ENCODE results near the gene ACOT12. TPM values are rescaled to one million over a fixed set of nuclear protein-coding genes. Genes with fewer than 3 reads are reported as not detected.

ACOT12 gene
- total RNA-seq, 1 donor from 2014 or later = not detected

DNA sequence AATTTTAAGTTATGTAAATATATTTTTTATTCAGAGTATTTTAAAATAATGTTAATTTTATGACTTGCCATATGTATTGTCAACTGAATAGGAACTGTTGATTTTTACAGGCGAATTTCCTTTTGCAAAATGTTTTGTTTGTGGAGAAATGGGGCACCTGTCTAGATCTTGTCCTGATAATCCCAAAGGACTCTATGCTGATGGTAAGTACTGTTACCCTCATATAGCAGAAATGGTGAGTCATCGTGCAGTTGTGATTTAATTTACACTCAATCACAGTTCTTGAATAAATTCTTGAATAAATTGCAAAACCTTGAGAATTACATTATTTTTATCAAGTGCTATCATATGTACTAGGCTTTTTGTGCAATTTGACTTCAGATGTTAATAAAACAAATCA lies 85.1 kb downstream of the ACOT12 start:
- no peaks in the 10 kb centered on the region for H3K9me3 ChIP-seq (replicated peaks)
- DNase-seq = no peak
- peaks cover 58% of the 10 kb centered on the region for H3K36me3 ChIP-seq
- H3K4me3 ChIP-seq = no peak overlapping the region
- no peak overlapping the region for H3K27ac ChIP-seq (replicated peaks)
- no peak for TF ChIP-seq CTCF (IDR thresholded peaks at IDR 0.05; ENCODE audit: borderline replicate concordance)
- H3K4me1 ChIP-seq = no peaks in the 10 kb centered on the region
- intact Hi-C loops (cut with micrococcal nuclease) = no loop called here
- no peaks in the 10 kb centered on the region for H3K27me3 ChIP-seq (ENCODE audit: low read depth)

DNA sequence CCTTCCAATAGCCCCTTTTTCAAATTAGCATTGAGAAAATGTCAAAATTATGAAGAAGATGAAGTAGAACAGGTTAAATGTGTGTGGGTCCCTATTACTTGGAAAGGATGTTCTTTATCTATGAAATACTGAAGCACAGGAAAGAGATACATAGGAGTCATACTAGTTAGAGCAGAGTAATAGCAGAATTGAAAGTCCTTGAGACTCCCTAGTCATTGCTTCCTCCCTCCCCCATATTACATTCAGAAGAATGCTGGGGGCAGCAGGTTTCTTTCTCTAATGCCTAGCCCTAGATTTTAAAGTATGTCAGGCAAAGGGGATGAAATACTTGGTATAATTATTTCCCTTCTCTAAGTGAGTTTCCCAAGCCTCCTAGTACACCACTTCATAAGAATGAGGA lies 88.1 kb downstream of the ACOT12 start:
- Histone ChIP-seq H3K4me1 (peaks cover 27% of the 10 kb centered on the region), H3K9me3 (replicated peaks) (no peaks in the 10 kb centered on the region), H3K27ac (replicated peaks) (no peak overlapping the region), H3K4me3 (no peak overlapping the region), H3K36me3 (peaks cover 27% of the 10 kb centered on the region), H3K27me3 (ENCODE audit: low read depth) (no peaks in the 10 kb centered on the region)
- DNase-seq = no peak
- no peak for TF ChIP-seq CTCF (IDR thresholded peaks at IDR 0.05; ENCODE audit: borderline replicate concordance)
- intact Hi-C loops (cut with micrococcal nuclease) = no loop called here

DNA sequence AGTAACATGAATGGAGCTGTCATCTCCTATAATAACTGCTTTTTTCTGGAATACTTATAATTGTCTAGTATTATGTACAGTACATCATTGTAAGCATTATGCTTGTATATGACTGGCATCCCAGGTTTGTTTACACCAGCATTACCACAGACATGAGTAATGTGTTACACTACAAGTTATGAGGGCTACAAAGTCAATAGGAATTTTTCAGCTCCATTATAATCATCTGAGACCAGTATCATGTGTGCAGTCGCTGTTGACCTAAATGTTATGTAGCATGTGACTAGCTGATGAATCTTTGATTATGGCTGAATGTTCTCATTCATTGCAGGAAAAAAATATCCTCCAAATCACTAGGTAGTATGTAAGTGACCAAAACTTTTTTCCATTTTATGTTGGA lies 90.4 kb downstream of the ACOT12 start:
- DNase-seq = no peak
- Histone ChIP-seq H3K4me3 (no peak overlapping the region), H3K9me3 (replicated peaks) (no peaks in the 10 kb centered on the region), H3K4me1 (peaks cover 49% of the 10 kb centered on the region), H3K27ac (replicated peaks) (no peak overlapping the region), H3K27me3 (ENCODE audit: low read depth) (no peaks in the 10 kb centered on the region), H3K36me3 (peaks cover 7% of the 10 kb centered on the region)
- intact Hi-C loops (cut with micrococcal nuclease) = no loop called here
- no peak for TF ChIP-seq CTCF (IDR thresholded peaks at IDR 0.05; ENCODE audit: borderline replicate concordance)

GRCh38 chr5:81302596-81302995 lies 91.3 kb downstream of the ACOT12 start:
- H3K27me3 ChIP-seq (ENCODE audit: low read depth) = no peaks in the 10 kb centered on the region

DNA sequence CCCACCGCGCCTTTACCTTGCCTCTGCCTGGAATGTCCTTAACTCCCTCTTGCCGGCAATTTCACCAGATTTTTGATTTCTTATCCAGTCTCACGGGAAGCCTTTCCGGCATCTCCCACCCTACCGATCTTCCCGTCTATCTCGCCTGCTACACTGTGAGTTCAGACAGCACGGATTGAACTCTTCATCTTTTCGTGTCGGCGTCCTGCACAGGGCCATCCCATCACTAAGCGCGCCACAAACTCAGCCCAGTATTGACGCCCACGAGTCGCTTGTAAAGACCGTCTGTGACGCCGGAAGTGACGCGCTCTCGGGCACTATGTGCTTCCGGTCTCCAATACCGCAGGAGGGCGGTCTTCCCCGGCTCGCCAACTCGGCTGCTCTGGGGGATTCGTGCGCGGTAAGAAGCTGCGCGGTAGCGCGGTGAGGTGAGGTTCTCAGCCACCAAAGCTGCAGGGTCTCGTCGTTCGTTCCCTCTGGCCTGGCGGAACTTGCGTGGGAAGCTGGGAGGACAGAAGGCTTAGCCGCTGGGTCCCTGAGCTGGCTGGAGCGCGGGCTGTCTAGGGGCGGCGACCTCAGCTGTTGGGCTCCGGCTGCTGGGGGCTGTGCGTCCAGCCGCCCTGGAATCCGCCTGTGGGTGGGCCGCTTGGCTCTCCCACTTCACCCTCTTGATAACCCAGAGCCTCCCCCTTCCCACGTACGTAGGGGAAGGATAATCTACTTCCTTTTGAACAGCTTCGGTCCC lies 92.5 kb downstream of the ACOT12 start, which contains the start of gene ZCCHC9:
Gene ZCCHC9, plus strand, starts transcription at position 317 of the 745 bp plus-strand sequence. CDS start 3,171 bp downstream, outside the sequence.
- peak; percentile 49 for TF ChIP-seq CTCF (IDR thresholded peaks at IDR 0.05; ENCODE audit: borderline replicate concordance)
- Histone ChIP-seq H3K27me3 (ENCODE audit: low read depth) (no peaks in the 10 kb centered on the region), H3K9me3 (replicated peaks) (no peaks in the 10 kb centered on the region), H3K36me3 (peaks cover 7% of the 10 kb centered on the region), H3K4me3 (peak within 1 kb of the TSS; percentile 85), H3K27ac (replicated peaks) (peak within 1 kb of the TSS; percentile 93), H3K4me1 (peaks cover 68% of the 10 kb centered on the region)
- DNase-seq = peak; percentile 93
- intact Hi-C loops (cut with micrococcal nuclease) = no loop called here

More at GRCh38 chr5:81302596-81302995, 91.3 kb downstream of the ACOT12 start:
- DNase-seq = no peak
- Histone ChIP-seq H3K27ac (replicated peaks) (no peak overlapping the region), H3K4me3 (peak overlapping the region; percentile 85), H3K4me1 (peaks cover 59% of the 10 kb centered on the region), H3K36me3 (peaks cover 7% of the 10 kb centered on the region), H3K9me3 (replicated peaks) (no peaks in the 10 kb centered on the region)
- TF ChIP-seq CTCF (IDR thresholded peaks at IDR 0.05; ENCODE audit: borderline replicate concordance) = no peak
- intact Hi-C loops (cut with micrococcal nuclease) = no loop called here

Data from left ventricle myocardium inferior (tissue), 1 donor.